ENCODE results near the gene BEX4.
A peak's percentile ranks its signal among the peaks of the same experiment; 100 is the strongest.

BEX4 gene

GRCh38 chrX:103236296-103236695 lies 21.4 kb downstream of the BEX4 start:
- 100% methylated on average over 1 of the region's 1 CpG; no CpG with 5 or more reads in 1 of the 2 experiments for WGBS, 2 experiments (ENCODE audit: insufficient coverage in 2 of 2)

DNA sequence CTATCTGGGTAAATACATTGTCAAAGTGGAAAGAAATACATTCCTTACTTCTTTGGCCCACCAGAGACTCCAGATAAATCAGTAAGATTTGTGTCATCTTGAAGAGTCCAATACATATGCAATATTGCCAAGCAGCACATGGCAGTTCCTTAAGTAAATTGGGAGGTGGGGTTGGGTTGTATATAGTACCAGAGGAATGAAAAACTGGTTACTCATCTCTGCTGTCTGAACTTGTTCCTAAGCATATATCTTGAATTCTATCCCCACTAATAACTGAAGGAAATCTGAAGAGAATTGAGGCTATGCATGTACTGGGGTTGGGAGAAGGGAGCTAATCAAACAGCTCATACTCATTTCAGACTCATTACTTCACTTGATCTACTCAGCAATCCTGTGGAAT lies 25.2 kb downstream of the BEX4 start:
- Histone ChIP-seq H3K36me3 (ENCODE audit: control insufficient read depth, insufficient read depth, low read length) (no peaks in the 10 kb centered on the region), H3K4me3 (ENCODE audit: extremely low read depth, insufficient read depth, low read length, poor library complexity, severe bottlenecking) (no peak overlapping the region), H3K4me1 (ENCODE audit: control insufficient read depth, insufficient read depth, low read length, poor library complexity, severe bottlenecking) (no peaks in the 10 kb centered on the region)

More at GRCh38 chrX:103236296-103236695, 21.4 kb downstream of the BEX4 start:
- Histone ChIP-seq H3K36me3 (ENCODE audit: control insufficient read depth, insufficient read depth, low read length) (no peaks in the 10 kb centered on the region), H3K27ac (ENCODE audit: low read depth, low read length, severe bottlenecking) (no peak overlapping the region), H3K4me1 (ENCODE audit: control insufficient read depth, insufficient read depth, low read length, poor library complexity, severe bottlenecking) (no peaks in the 10 kb centered on the region), H3K4me3 (ENCODE audit: extremely low read depth, insufficient read depth, low read length, poor library complexity, severe bottlenecking) (no peak overlapping the region), H3K9me3 (ENCODE audit: control insufficient read depth, low read length) (no peaks in the 10 kb centered on the region)

GRCh38 chrX:103248553-103248952 lies 33.6 kb downstream of the BEX4 start:
- H3K4me1 ChIP-seq (ENCODE audit: control insufficient read depth, insufficient read depth, low read length, poor library complexity, severe bottlenecking), result peaks cover 15% of the 10 kb centered on the region
- H3K27ac ChIP-seq (ENCODE audit: low read depth, low read length, severe bottlenecking), result no peak overlapping the region
- H3K9me3 ChIP-seq (ENCODE audit: control insufficient read depth, low read length), result no peaks in the 10 kb centered on the region
- no peak overlapping the region for H3K4me3 ChIP-seq (ENCODE audit: extremely low read depth, insufficient read depth, low read length, poor library complexity, severe bottlenecking)
- H3K36me3 ChIP-seq (ENCODE audit: control insufficient read depth, insufficient read depth, low read length), result peaks cover 17% of the 10 kb centered on the region

More for the DNA sequence above, 25.2 kb downstream of the BEX4 start:
- H3K27ac ChIP-seq (ENCODE audit: low read depth, low read length, severe bottlenecking), result no peak overlapping the region
- no peaks in the 10 kb centered on the region for H3K9me3 ChIP-seq (ENCODE audit: control insufficient read depth, low read length)

- no peak overlapping the region for H3K4me3 ChIP-seq (ENCODE audit: extremely low read depth, insufficient read depth, low read length, poor library complexity, severe bottlenecking)
- H3K9me3 ChIP-seq (ENCODE audit: control insufficient read depth, low read length), result no peaks in the 10 kb centered on the region
- H3K4me1 ChIP-seq (ENCODE audit: control insufficient read depth, insufficient read depth, low read length, poor library complexity, severe bottlenecking), result peaks cover 15% of the 10 kb centered on the region
- H3K27ac ChIP-seq (ENCODE audit: low read depth, low read length, severe bottlenecking), result no peak overlapping the region
- no CpG with 5 or more reads among the region's 1 CpG for WGBS, 2 experiments (ENCODE audit: insufficient coverage in 2 of 2)
- peaks cover 20% of the 10 kb centered on the region for H3K36me3 ChIP-seq (ENCODE audit: control insufficient read depth, insufficient read depth, low read length)
These were observed 34.9 kb downstream of the BEX4 start for GRCh38 chrX:103249805-103250204.

DNA sequence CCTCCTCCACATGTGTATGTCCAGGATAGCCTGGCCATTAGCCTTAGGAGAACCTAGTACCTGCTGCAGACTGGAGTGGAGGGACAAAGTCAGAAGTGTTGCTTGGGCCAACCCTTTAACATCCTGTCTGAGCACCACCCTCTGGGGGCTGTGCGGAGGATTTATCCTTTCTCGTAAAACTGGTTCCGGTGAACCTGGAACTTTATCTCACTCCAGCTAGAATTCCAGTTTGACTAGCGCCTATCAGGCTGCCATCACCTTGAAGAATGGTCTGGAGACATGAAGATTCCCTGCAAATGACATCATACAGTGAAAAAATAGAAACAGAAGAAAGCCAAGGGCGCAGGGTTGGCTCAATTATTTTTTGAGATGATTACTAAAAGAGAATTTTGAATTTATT lies 36.1 kb downstream of the BEX4 start:
- no peaks in the 10 kb centered on the region for H3K9me3 ChIP-seq (ENCODE audit: control insufficient read depth, low read length)
- H3K4me1 ChIP-seq (ENCODE audit: control insufficient read depth, insufficient read depth, low read length, poor library complexity, severe bottlenecking), result peaks cover 15% of the 10 kb centered on the region
- H3K4me3 ChIP-seq (ENCODE audit: extremely low read depth, insufficient read depth, low read length, poor library complexity, severe bottlenecking), result no peak overlapping the region
- WGBS, 2 experiments (ENCODE audit: insufficient coverage in 2 of 2), result 80% methylated on average over 1 to 2 of the region's 5 CpGs
- no peak overlapping the region for H3K27ac ChIP-seq (ENCODE audit: low read depth, low read length, severe bottlenecking)
- peaks cover 20% of the 10 kb centered on the region for H3K36me3 ChIP-seq (ENCODE audit: control insufficient read depth, insufficient read depth, low read length)

DNA sequence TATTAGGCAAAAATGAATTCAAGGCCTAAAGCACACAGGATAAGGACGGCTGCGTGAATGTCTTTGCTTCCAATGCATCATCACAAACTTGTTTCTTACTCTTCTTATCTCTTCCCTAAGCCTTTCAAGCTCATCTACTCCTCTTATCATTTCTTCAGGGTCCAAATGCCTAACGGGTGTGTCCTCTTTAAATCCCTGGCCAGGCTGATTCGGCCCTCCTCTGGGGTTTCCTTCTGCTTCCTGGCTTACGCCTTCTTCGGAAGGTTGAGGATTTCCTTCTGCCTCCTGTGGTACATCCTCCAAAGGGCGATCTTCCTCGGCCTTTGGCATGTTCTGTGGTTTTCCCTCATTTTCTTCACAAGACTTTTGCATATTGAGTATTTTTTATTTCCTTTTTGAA lies 38.7 kb downstream of the BEX4 start:
- Histone ChIP-seq H3K27ac (ENCODE audit: low read depth, low read length, severe bottlenecking) (peak overlapping the region; percentile 93), H3K36me3 (ENCODE audit: control insufficient read depth, insufficient read depth, low read length) (peaks cover 20% of the 10 kb centered on the region), H3K9me3 (ENCODE audit: control insufficient read depth, low read length) (no peaks in the 10 kb centered on the region), H3K4me3 (ENCODE audit: extremely low read depth, insufficient read depth, low read length, poor library complexity, severe bottlenecking) (peak overlapping the region; percentile 61), H3K4me1 (ENCODE audit: control insufficient read depth, insufficient read depth, low read length, poor library complexity, severe bottlenecking) (peaks cover 15% of the 10 kb centered on the region)
- WGBS, 2 experiments (ENCODE audit: insufficient coverage in 2 of 2), result 0 to 56% methylated on average over 2 to 4 of the region's 8 CpGs

DNA sequence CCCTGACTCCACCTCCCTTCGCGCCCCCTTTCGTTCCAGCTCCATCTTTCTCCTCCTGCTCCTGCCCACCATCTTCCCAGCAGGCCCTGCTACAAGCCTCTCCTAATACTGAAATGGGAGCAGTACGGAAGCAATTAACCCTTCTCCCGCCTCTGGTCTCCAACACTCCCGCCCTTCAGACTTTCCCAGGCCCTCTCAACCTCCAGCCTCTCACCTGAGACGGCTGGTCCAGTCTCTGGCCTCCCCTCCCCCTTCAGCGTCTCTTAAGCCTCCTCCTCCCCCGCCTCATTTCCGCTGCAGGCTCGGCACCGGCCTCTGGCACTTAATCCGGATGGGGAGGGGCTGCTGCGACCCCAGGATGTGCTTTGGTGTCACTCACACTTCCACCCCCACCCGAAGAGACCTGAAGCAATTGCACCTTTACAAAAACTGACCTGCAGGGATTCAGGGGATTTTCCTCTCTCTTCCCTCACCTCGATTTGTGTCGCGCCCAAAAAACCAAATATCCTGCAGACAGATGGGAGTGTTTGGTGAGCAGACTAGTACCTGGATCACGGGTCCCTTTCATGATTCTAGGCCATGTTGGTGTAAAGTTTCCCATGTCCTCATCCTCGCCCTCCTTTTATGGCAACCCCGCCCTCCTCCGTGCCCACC lies 39.4 kb downstream of the BEX4 start:
- Histone ChIP-seq H3K27ac (ENCODE audit: low read depth, low read length, severe bottlenecking) (peak overlapping the region; percentile 93), H3K4me3 (ENCODE audit: extremely low read depth, insufficient read depth, low read length, poor library complexity, severe bottlenecking) (peak overlapping the region; percentile 61), H3K9me3 (ENCODE audit: control insufficient read depth, low read length) (no peaks in the 10 kb centered on the region), H3K4me1 (ENCODE audit: control insufficient read depth, insufficient read depth, low read length, poor library complexity, severe bottlenecking) (peaks cover 15% of the 10 kb centered on the region), H3K36me3 (ENCODE audit: control insufficient read depth, insufficient read depth, low read length) (peaks cover 20% of the 10 kb centered on the region)
- 0% methylated on average over 2 to 4 of the region's 22 CpGs for WGBS, 2 experiments (ENCODE audit: insufficient coverage in 2 of 2)

DNA sequence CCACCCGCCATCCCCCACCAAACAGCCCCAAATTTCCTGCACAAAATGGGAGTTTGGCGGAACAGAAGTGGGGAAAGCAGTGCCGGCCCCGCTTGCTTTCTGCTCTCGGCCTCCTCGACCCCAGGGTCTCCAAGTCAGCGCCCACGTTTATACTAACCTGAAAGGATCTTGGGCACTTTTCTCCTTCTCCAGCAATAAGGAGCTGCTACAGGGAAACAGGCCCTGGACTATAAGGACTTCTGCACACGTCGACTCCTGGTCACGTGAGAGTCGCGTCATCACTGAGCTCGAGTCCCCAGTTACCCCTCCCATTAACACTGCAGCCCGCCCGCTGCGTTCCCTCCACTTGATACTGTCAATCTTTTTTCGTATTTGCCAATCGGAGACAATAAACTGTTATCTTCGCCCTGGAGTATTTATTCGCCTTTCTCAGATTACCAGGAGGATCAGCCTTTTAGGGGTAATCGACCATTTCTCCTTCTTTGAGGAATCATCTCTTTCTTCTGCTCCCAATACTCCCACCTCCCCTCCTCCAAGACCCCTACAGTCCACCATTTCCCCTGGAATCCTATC lies 40.1 kb downstream of the BEX4 start, which contains the start of gene TCEAL8:
TSS of gene TCEAL8 (minus strand) at position 235 of the 573 bp plus-strand sequence. CDS start 1,176 bp downstream, outside the sequence.
- Histone ChIP-seq H3K36me3 (ENCODE audit: control insufficient read depth, insufficient read depth, low read length) (peaks cover 20% of the 10 kb centered on the region), H3K4me1 (ENCODE audit: control insufficient read depth, insufficient read depth, low read length, poor library complexity, severe bottlenecking) (peaks cover 15% of the 10 kb centered on the region), H3K4me3 (ENCODE audit: extremely low read depth, insufficient read depth, low read length, poor library complexity, severe bottlenecking) (peak within 1 kb of the TSS; percentile 61), H3K27ac (ENCODE audit: low read depth, low read length, severe bottlenecking) (peak within 1 kb of the TSS; percentile 93), H3K9me3 (ENCODE audit: control insufficient read depth, low read length) (no peaks in the 10 kb centered on the region)
- whole genome bisulfite sequencing, 2 experiments (ENCODE audit: insufficient coverage in 2 of 2), result 0% methylated on average over 8 to 14 of the region's 22 CpGs

GRCh38 chrX:103256651-103257050 lies 41.7 kb downstream of the BEX4 start:
- peaks cover 18% of the 10 kb centered on the region for H3K36me3 ChIP-seq (ENCODE audit: control insufficient read depth, insufficient read depth, low read length)
- H3K4me3 ChIP-seq (ENCODE audit: extremely low read depth, insufficient read depth, low read length, poor library complexity, severe bottlenecking), result no peak overlapping the region
- no peak overlapping the region for H3K27ac ChIP-seq (ENCODE audit: low read depth, low read length, severe bottlenecking)
- H3K9me3 ChIP-seq (ENCODE audit: control insufficient read depth, low read length), result no peaks in the 10 kb centered on the region
- peaks cover 6% of the 10 kb centered on the region for H3K4me1 ChIP-seq (ENCODE audit: control insufficient read depth, insufficient read depth, low read length, poor library complexity, severe bottlenecking)

- H3K27ac ChIP-seq (ENCODE audit: low read depth, low read length, severe bottlenecking), result no peak overlapping the region
These were observed 43.4 kb downstream of the BEX4 start for GRCh38 chrX:103258275-103258674.

More at GRCh38 chrX:103258275-103258674, 43.4 kb downstream of the BEX4 start:
- no peak overlapping the region for H3K4me3 ChIP-seq (ENCODE audit: extremely low read depth, insufficient read depth, low read length, poor library complexity, severe bottlenecking)
- peaks cover 5% of the 10 kb centered on the region for H3K36me3 ChIP-seq (ENCODE audit: control insufficient read depth, insufficient read depth, low read length)
- H3K4me1 ChIP-seq (ENCODE audit: control insufficient read depth, insufficient read depth, low read length, poor library complexity, severe bottlenecking), result no peaks in the 10 kb centered on the region
- no peaks in the 10 kb centered on the region for H3K9me3 ChIP-seq (ENCODE audit: control insufficient read depth, low read length)
